Hepatocyte (in vitro differentiated cells): ENCODE results near the gene CCDC12.

Experiments
- CTCF ChIP-seq: fragments of 200-600 bp; sonication (generic); IDR thresholded peaks from 2 replicates; pipeline ENCODE4 v1.5.1; 2016; ENCODE audit warnings: antibody characterized with exemption, mild to moderate bottlenecking; ENCODE audit not compliant: poor library complexity
- EZH2phosphoT487 ChIP-seq: fragments of 200-600 bp; sonication (generic); IDR thresholded peaks from one replicate; pipeline ENCODE4 v1.6.1; 2018; ENCODE audit warnings: antibody characterized with exemption, mild to moderate bottlenecking, low read depth, moderate library complexity; ENCODE audit not compliant: unreplicated experiment, severe bottlenecking

- TF ChIP-seq CTCF (no peak), EZH2phosphoT487 (no peak)
These were observed 9.6 kb upstream of the CCDC12 start for GRCh38 chr3:46986055-46986730.
